HepG2 (cell line): Measurements from ENCODE around the gene MARCHF9. TPM values are rescaled to one million over a fixed set of nuclear protein-coding genes. Genes with fewer than 3 reads are reported as not detected.

ENCODE experiments used
- ATAC-seq: fragments of 200-7000 bp; cut with Tn5 transposase; 3 replicates; pipeline ENCODE4 v1.9.1; 2020; ENCODE audit warnings: mild to moderate bottlenecking, moderate library complexity
- BruUV-seq: library from RNA; stranded (reverse); fragments of 400-500 nt; replicated peaks from 2 replicates; lab custom pipeline; 2021; lab: Mats Ljungman, UMichigan
- CTCF ChIA-PET: fragments of 300-600 bp; formaldehyde crosslinking; extraction: SDS; loops from one replicate; lab custom pipeline; 2021; ENCODE audit warnings: low total read pairs, inconsistent platforms, low intra/inter-chr PET ratio; lab: Yijun Ruan, JAX
- POLR2A ChIA-PET: fragments of 350-600 bp; sonication (Branson Sonifier 250); formaldehyde crosslinking; loops from one replicate; lab custom pipeline; 2020; ENCODE audit warnings: antibody characterized with exemption, inconsistent platforms; lab: Yijun Ruan, JAX
- DNase-seq: peaks from one replicate; pipeline ENCODE4 v3.0.0-alpha.2; 2015; ENCODE audit warnings: low spot score
- FAIRE-seq: peaks from 3 replicates; lab custom pipeline; 2011; peaks lifted over from hg19 to GRCh38; lab: Jason Lieb, UNC
- H2AFZ ChIP-seq: one replicate; pipeline ENCODE4 v1.6.1; 2011; ENCODE audit warnings: low read length, inconsistent platforms
- H3K27ac ChIP-seq: fragments of 300-600 bp; 3 replicates; pipeline ENCODE4 v1.8.0; 2011; ENCODE audit warnings: mixed run types, mild to moderate bottlenecking, mixed read lengths, low read length, inconsistent platforms; ENCODE audit not compliant: insufficient read depth; ENCODE audit errors: extremely low read length
- H3K27me3 ChIP-seq, 2 experiments: fragments of 200-600 bp in 1 of 2; 2 replicates in 1 of 2; 3 replicates in 1 of 2; pipeline versions ENCODE4 v1.6.0 to v1.8.0; 2011; ENCODE audit warnings: low read length in 2 of 2, mild to moderate bottlenecking in 2 of 2, moderate library complexity in 2 of 2, inconsistent platforms in 1 of 2; ENCODE audit not compliant: insufficient read depth in 2 of 2, control insufficient read depth in 1 of 2
- H3K36me3 ChIP-seq, 2 experiments: fragments of 200-600 bp in 1 of 2; replicated peaks in 1 of 2; 2 replicates in 1 of 2; 3 replicates in 1 of 2; pipeline versions ENCODE4 v1.5.1 to v1.8.0; 2011; ENCODE audit warnings: low read length in 2 of 2, inconsistent platforms in 1 of 2; ENCODE audit not compliant: insufficient read depth in 2 of 2, control insufficient read depth in 1 of 2
- H3K4me1 ChIP-seq: 2 replicates; pipeline ENCODE4 v1.5.1; 2012; ENCODE audit warnings: low read length, inconsistent platforms; ENCODE audit not compliant: insufficient read depth
- H3K4me2 ChIP-seq: 2 replicates; pipeline ENCODE4 v1.6.0; 2011; ENCODE audit warnings: low read depth, low read length, inconsistent platforms
- H3K4me3 ChIP-seq, 3 experiments: fragments of 200-600 bp in 1 of 3; sonication (generic), shearing (Covaris generic) in 1 of 3; replicated peaks in 1 of 3; 2 replicates each; pipeline ENCODE4 v1.5.1; 2011 to 2016; ENCODE audit warnings: low read length in 3 of 3, inconsistent platforms in 2 of 3, low read depth in 2 of 3, mild to moderate bottlenecking in 2 of 3, control low read depth in 1 of 3, mixed read lengths in 1 of 3; ENCODE audit not compliant: insufficient read depth in 1 of 3
- H3K79me2 ChIP-seq: one replicate; pipeline ENCODE4 v1.6.1; 2011; ENCODE audit warnings: low read length, inconsistent platforms; ENCODE audit not compliant: insufficient read depth
- H3K9ac ChIP-seq: 2 replicates; pipeline ENCODE4 v1.6.0; 2011; ENCODE audit warnings: mild to moderate bottlenecking, low read depth, low read length, inconsistent platforms; ENCODE audit not compliant: insufficient read depth
- H3K9me3 ChIP-seq: 2 replicates; pipeline ENCODE4 v1.5.1; 2012; ENCODE audit warnings: mild to moderate bottlenecking, low read length
- H4K20me1 ChIP-seq: 2 replicates; pipeline ENCODE4 v1.6.0; 2011; ENCODE audit warnings: inconsistent platforms, mild to moderate bottlenecking, low read length, moderate library complexity; ENCODE audit not compliant: insufficient read depth
- KDM2A ChIP-seq: sonication (generic); formaldehyde crosslinking; IDR thresholded peaks from 2 replicates; pipeline ENCODE4 v1.4.0; 2020; ENCODE audit warnings: low read depth, missing genetic modification reagents, borderline replicate concordance
- KLF16 ChIP-seq, 2 experiments: sonication (generic) in 1 of 2; formaldehyde crosslinking in 1 of 2; IDR thresholded peaks; 2 replicates each; pipeline versions ENCODE4 v1.6.1 to v1.8.0; 2016 to 2023; ENCODE audit warnings: missing genetic modification reagents in 2 of 2, missing compliant biosample characterization in 1 of 2
- MED1 ChIP-seq: sonication (generic); formaldehyde crosslinking; IDR thresholded peaks from 2 replicates; pipeline ENCODE4 v1.4.0; 2020; ENCODE audit warnings: missing genetic modification reagents
- NCOA1 ChIP-seq: sonication (generic); formaldehyde crosslinking; IDR thresholded peaks from 2 replicates; pipeline ENCODE4 v1.9.0; 2021; ENCODE audit warnings: missing genetic modification reagents
- PRMT3 ChIP-seq: sonication (generic); formaldehyde crosslinking; IDR thresholded peaks from 2 replicates; pipeline ENCODE4 v1.8.1; 2022; ENCODE audit warnings: low read depth, mild to moderate bottlenecking, moderate library complexity, missing genetic modification reagents, borderline replicate concordance
- ZNF468 ChIP-seq: sonication (generic); formaldehyde crosslinking; IDR thresholded peaks from 2 replicates; pipeline ENCODE4 v1.8.0; 2022; ENCODE audit warnings: mild to moderate bottlenecking, moderate library complexity, missing genetic modification reagents
- WGBS: methylation state at CpG from one replicate; pipeline ENCODE4 v1.1.6; 2017; ENCODE audit warnings: low lambda C conversion rate; 5-methylcytosine and 5-hydroxymethylcytosine counted together
- in situ Hi-C: cut with HindIII; loops from 2 replicates; pipeline ENCODE4 v1.10.0; 2017; ENCODE audit warnings: low pct_unique_long_range_greater_than_20kb; ENCODE audit not compliant: extremely low pct_ligation_motif_present
- intact Hi-C: fragments of 100-400 bp; cut with micrococcal nuclease; formaldehyde crosslinking; loops from one replicate; pipeline ENCODE4 v1.10.0; 2022; ENCODE audit not compliant: unreplicated experiment
- polyA plus RNA-seq, 8 experiments: library from polyadenylated mRNA; depleted of rRNA in 3 of 8; stranded (reverse) in 7 of 8; unstranded in 1 of 8; fragments of >200 nt; fragmentation: Illumina TruSeq in 4 of 8; extraction: Trizol in 4 of 8; gene quantifications; 2 replicates each; pipeline versions ENCODE4 v1.2.1 to v1.2.3, GENCODE V29; 2011 to 2016; ENCODE audit warnings: low read depth in 4 of 8, missing spikeins in 1 of 8, mixed read lengths in 1 of 8; ENCODE audit not compliant: insufficient read depth in 1 of 8
- total RNA-seq, 5 experiments: library from RNA; depleted of rRNA; stranded (reverse); fragments of >200 nt; fragmentation: Illumina TruSeq; extraction: Trizol; gene quantifications; 2 replicates each; pipeline ENCODE4 v1.2.3, GENCODE V29; 2016; ENCODE audit warnings: low read depth in 1 of 5
- TF ChIP-seq, protein P1 (sequence below): sonication (generic); formaldehyde crosslinking; IDR thresholded peaks from 2 replicates; pipeline ENCODE4 v1.4.0; 2020; ENCODE audit warnings: missing genetic modification reagents

Gene MARCHF9
- total and polyA plus RNA-seq, 2 of the 13 experiments (the other 11 are each of a cell fraction or from before 2014, with no cell fraction given), result 5.7 to 9.6 TPM

DNA sequence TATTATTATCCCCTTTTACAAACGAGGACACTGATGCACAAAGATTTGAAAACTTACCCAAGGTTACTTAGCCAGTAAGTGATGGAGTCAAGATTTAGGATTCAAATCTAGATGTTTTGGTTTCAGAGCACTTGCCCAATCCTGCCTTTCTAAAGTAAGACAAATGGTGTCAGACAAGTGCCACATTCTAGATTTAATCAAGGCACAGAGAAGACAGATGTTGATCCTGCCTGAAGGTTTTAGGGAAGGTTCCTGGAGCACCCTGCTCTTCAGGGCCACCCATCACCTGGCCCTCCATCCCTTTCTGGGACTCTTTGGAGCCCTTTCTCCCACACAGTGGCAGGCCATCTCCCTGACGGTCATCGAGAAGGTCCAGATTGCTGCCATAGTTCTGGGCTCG is 2.9 kb downstream of the MARCHF9 start:
- FAIRE-seq, result no peak
- ChIA-PET CTCF (no interaction called here), POLR2A (interaction anchor here (3.0 kb wide), 1 partner anchor 14 kb away, joined by 14 read pairs; the partner anchor contains the start of genes EEF1AKMT3 and METTL1)
- Histone ChIP-seq H4K20me1 (0 out of 2 replicates have a peak, but pooled peaks cover 5% of the 10 kb centered on the region), H3K9me3 (no peaks in the 10 kb centered on the region), H3K27ac (no peak overlapping the region), H3K27me3 (no peaks in the 10 kb centered on the region), H3K4me1 (peaks cover 38% of the 10 kb centered on the region), H3K9ac (no peak overlapping the region), H2AFZ (no peak overlapping the region), H3K4me3 (no peak overlapping the region), H3K4me2 (no peak overlapping the region), H3K36me3 (no peaks in the 10 kb centered on the region; a peak in 1 of 5 replicates), H3K79me2 (peaks cover 3% of the 10 kb centered on the region)
- no TSS peak for BruUV-seq
- intact Hi-C loops (no loop called here), in situ Hi-C loops (no loop called here)
- no peak for TF ChIP-seq KLF16 (CRISPR knock-in tag; IDR thresholded peaks at IDR 0.05)
- no peak for TF ChIP-seq MED1 (CRISPR knock-in tag)
- TF ChIP-seq ZNF468 (CRISPR knock-in tag), result no peak
- TF ChIP-seq, protein P1, sequence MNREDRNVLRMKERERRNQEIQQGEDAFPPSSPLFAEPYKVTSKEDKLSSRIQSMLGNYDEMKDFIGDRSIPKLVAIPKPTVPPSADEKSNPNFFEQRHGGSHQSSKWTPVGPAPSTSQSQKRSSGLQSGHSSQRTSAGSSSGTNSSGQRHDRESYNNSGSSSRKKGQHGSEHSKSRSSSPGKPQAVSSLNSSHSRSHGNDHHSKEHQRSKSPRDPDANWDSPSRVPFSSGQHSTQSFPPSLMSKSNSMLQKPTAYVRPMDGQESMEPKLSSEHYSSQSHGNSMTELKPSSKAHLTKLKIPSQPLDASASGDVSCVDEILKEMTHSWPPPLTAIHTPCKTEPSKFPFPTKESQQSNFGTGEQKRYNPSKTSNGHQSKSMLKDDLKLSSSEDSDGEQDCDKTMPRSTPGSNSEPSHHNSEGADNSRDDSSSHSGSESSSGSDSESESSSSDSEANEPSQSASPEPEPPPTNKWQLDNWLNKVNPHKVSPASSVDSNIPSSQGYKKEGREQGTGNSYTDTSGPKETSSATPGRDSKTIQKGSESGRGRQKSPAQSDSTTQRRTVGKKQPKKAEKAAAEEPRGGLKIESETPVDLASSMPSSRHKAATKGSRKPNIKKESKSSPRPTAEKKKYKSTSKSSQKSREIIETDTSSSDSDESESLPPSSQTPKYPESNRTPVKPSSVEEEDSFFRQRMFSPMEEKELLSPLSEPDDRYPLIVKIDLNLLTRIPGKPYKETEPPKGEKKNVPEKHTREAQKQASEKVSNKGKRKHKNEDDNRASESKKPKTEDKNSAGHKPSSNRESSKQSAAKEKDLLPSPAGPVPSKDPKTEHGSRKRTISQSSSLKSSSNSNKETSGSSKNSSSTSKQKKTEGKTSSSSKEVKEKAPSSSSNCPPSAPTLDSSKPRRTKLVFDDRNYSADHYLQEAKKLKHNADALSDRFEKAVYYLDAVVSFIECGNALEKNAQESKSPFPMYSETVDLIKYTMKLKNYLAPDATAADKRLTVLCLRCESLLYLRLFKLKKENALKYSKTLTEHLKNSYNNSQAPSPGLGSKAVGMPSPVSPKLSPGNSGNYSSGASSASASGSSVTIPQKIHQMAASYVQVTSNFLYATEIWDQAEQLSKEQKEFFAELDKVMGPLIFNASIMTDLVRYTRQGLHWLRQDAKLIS (CRISPR knock-in tag), result no peak
- no peak for TF ChIP-seq PRMT3
- TF ChIP-seq NCOA1 (CRISPR knock-in tag), result no peak
- no peak for TF ChIP-seq KDM2A (CRISPR knock-in tag)
- DNase-seq, result no peak
- no peak for ATAC-seq
- WGBS, result 93% methylated on average over 4 of the region's 4 CpGs
